Left ventricle myocardium inferior (tissue), 1 donor: ENCODE results near the gene STK11. TPM values are rescaled to one million over a fixed set of nuclear protein-coding genes. Genes with fewer than 3 reads are reported as not detected.

ENCODE experiments used
- DNase-seq: peaks from one replicate; pipeline ENCODE4 v3.0.0-alpha.2; 2020
- H3K27ac ChIP-seq: fragments of 200-600 bp; replicated peaks from 2 replicates; pipeline ENCODE4 v1.8.0; 2021
- H3K27me3 ChIP-seq: fragments of 200-600 bp; 2 replicates; pipeline ENCODE4 v1.8.0; 2021; ENCODE audit warnings: low read depth
- H3K36me3 ChIP-seq: fragments of 200-600 bp; 2 replicates; pipeline ENCODE4 v1.8.0; 2021
- H3K4me1 ChIP-seq: fragments of 200-600 bp; 2 replicates; pipeline ENCODE4 v1.8.0; 2021
- H3K4me3 ChIP-seq: fragments of 200-600 bp; 2 replicates; pipeline ENCODE4 v1.8.0; 2021; ENCODE audit warnings: mild to moderate bottlenecking, moderate library complexity
- H3K9me3 ChIP-seq: fragments of 200-600 bp; replicated peaks from 2 replicates; pipeline ENCODE4 v1.8.0; 2021
- CTCF ChIP-seq: fragments of 200-600 bp; IDR thresholded peaks from 2 replicates; pipeline ENCODE4 v1.8.0; 2021; ENCODE audit warnings: antibody characterized with exemption, mild to moderate bottlenecking, borderline replicate concordance
- intact Hi-C: fragments of 100-400 bp; cut with micrococcal nuclease; formaldehyde crosslinking; loops from one replicate; pipeline ENCODE4 v1.11.0; 2022
- total RNA-seq: library from RNA; stranded (reverse); fragmentation: NEBNext Ultra II Directional; extraction: Animal tissue kit (Norgen Biotek cat#: 25700); gene quantifications from one replicate; pipeline ENCODE4 v1.2.1, GENCODE V29; 2021
- donor health status: DM: no; HTN: yes; CAD: no; lungs with severe emphysema.

Gene STK11
- total RNA-seq, 1 donor from 2014 or later, result 50.1 TPM

GRCh38 chr19:1266916-1267476, 61.4 kb downstream of the STK11 start:
- intact Hi-C loops, result no loop called here
- peak; percentile 96 for TF ChIP-seq CTCF
- Histone ChIP-seq H3K4me1 (peaks cover 83% of the 10 kb centered on the region), H3K9me3 (no peaks in the 10 kb centered on the region), H3K4me3 (peak overlapping the region; percentile 67), H3K27me3 (no peaks in the 10 kb centered on the region), H3K36me3 (peaks cover 19% of the 10 kb centered on the region), H3K27ac (peak overlapping the region; percentile 100)
- DNase-seq, result peak; percentile 83

GRCh38 chr19:1267477-1268225, 62.1 kb downstream of the STK11 start:
- no peak for TF ChIP-seq CTCF
- H3K27me3 ChIP-seq, result no peaks in the 10 kb centered on the region
- H3K4me3 ChIP-seq, result peak overlapping the region; percentile 67
- H3K9me3 ChIP-seq, result no peaks in the 10 kb centered on the region
- H3K27ac ChIP-seq, result peak overlapping the region; percentile 100
- intact Hi-C loops, result no loop called here
- no peak for DNase-seq
- peaks cover 83% of the 10 kb centered on the region for H3K4me1 ChIP-seq
- peaks cover 25% of the 10 kb centered on the region for H3K36me3 ChIP-seq

- H3K27ac ChIP-seq, result peak overlapping the region; percentile 100
- H3K36me3 ChIP-seq, result peaks cover 33% of the 10 kb centered on the region
- intact Hi-C loops, result no loop called here
- DNase-seq, result no peak
- H3K27me3 ChIP-seq, result no peaks in the 10 kb centered on the region
- no peaks in the 10 kb centered on the region for H3K9me3 ChIP-seq
- H3K4me3 ChIP-seq, result peak overlapping the region; percentile 86
- no peak for TF ChIP-seq CTCF
- peaks cover 87% of the 10 kb centered on the region for H3K4me1 ChIP-seq
These were observed 62.9 kb downstream of the STK11 start for GRCh38 chr19:1268226-1269064.

GRCh38 chr19:1269065-1269477, 63.5 kb downstream of the STK11 start, which contains the start of gene CIRBP:
CIRBP (plus strand) TSS chr19:1269332; CDS start chr19:1270934, 1,602 bp downstream.
- H3K9me3 ChIP-seq, result no peaks in the 10 kb centered on the region
- DNase-seq, result peak; percentile 100
- no peak for TF ChIP-seq CTCF
- no peaks in the 10 kb centered on the region for H3K27me3 ChIP-seq
- intact Hi-C loops, result no loop called here
- H3K4me1 ChIP-seq, result peaks cover 93% of the 10 kb centered on the region
- H3K27ac ChIP-seq, result peak within 1 kb of the TSS; percentile 100
- H3K4me3 ChIP-seq, result peak within 1 kb of the TSS; percentile 86
- H3K36me3 ChIP-seq, result peaks cover 39% of the 10 kb centered on the region

GRCh38 chr19:1269478-1270212, 64.1 kb downstream of the STK11 start:
- Histone ChIP-seq H3K27me3 (no peaks in the 10 kb centered on the region), H3K36me3 (peaks cover 45% of the 10 kb centered on the region), H3K4me1 (peaks cover 95% of the 10 kb centered on the region), H3K27ac (peak overlapping the region; percentile 100), H3K9me3 (no peaks in the 10 kb centered on the region), H3K4me3 (peak overlapping the region; percentile 86)
- no peak for TF ChIP-seq CTCF
- intact Hi-C loops, result no loop called here
- peak; percentile 84 for DNase-seq
